HEK293 (cell line): ENCODE results near the gene ZFHX3.

Experiments used
- CTCF ChIA-PET: fragments of 350-600 bp; formaldehyde crosslinking; extraction: SDS; loops from one replicate; lab custom pipeline; 2021; ENCODE audit warnings: antibody characterized with exemption; lab: Yijun Ruan, JAX
- POLR2A ChIA-PET: fragments of 300-600 bp; formaldehyde crosslinking; extraction: SDS; loops from one replicate; lab custom pipeline; 2020; ENCODE audit warnings: antibody characterized with exemption, inconsistent platforms; lab: Yijun Ruan, JAX
- H3K27ac ChIP-seq: fragments of 200-500 bp; sonication (Bioruptor generic); 2 replicates; pipeline ENCODE4 v1.5.1; 2014; ENCODE audit warnings: low read depth, low read length, control low read depth, inconsistent platforms; ENCODE audit errors: extremely low read depth
- H3K36me3 ChIP-seq, 2 experiments: fragments of 200-500 bp in 1 of 2; sonication (Bioruptor generic) in 1 of 2; 1 replicate in 1 of 2; 2 replicates in 1 of 2; pipeline ENCODE4 v1.5.1; 2014 to 2017; ENCODE audit warnings: inconsistent platforms in 2 of 2, low read length in 2 of 2; ENCODE audit not compliant: control insufficient read depth in 2 of 2, insufficient read depth in 1 of 2
- H3K4me1 ChIP-seq: fragments of 200-500 bp; sonication (Bioruptor generic); 2 replicates; pipeline ENCODE4 v1.5.1; 2014; ENCODE audit warnings: mild to moderate bottlenecking, low read length, inconsistent platforms; ENCODE audit not compliant: control insufficient read depth, insufficient read depth
- H3K4me3 ChIP-seq: 2 replicates; pipeline ENCODE4 v1.5.1; 2011; ENCODE audit warnings: low read depth, mild to moderate bottlenecking, control low read depth, low read length, moderate library complexity
- H3K9me3 ChIP-seq: fragments of 200-500 bp; sonication (Bioruptor generic); 2 replicates; pipeline ENCODE4 v1.5.1; 2014; ENCODE audit warnings: low read depth, low read length, inconsistent platforms; ENCODE audit not compliant: control insufficient read depth, insufficient read depth
- AEBP2 ChIP-seq: fragments of 450-650 bp; formaldehyde crosslinking; IDR thresholded peaks from 2 replicates; pipeline ENCODE4 v1.5.1; 2016; ENCODE audit warnings: missing biosample characterization, missing genetic modification characterization, borderline replicate concordance
- ATF2 ChIP-seq: fragments of 450-650 bp; formaldehyde crosslinking; IDR thresholded peaks from 2 replicates; pipeline ENCODE4 v1.5.1; 2016; ENCODE audit warnings: missing biosample characterization, missing genetic modification characterization, low read depth
- FEZF1 ChIP-seq: fragments of 450-650 bp; formaldehyde crosslinking; IDR thresholded peaks from 2 replicates; pipeline ENCODE4 v1.5.1; 2016; ENCODE audit warnings: missing biosample characterization, missing genetic modification characterization
- GLI4 ChIP-seq: fragments of 450-650 bp; formaldehyde crosslinking; IDR thresholded peaks from 2 replicates; pipeline ENCODE4 v1.5.1; 2016; ENCODE audit warnings: missing biosample characterization, missing genetic modification characterization
- PRDM2 ChIP-seq: fragments of 450-650 bp; formaldehyde crosslinking; IDR thresholded peaks from 2 replicates; pipeline ENCODE4 v1.5.1; 2016; ENCODE audit warnings: missing biosample characterization, missing genetic modification characterization, borderline replicate concordance
- TCF7L2 ChIP-seq: IDR thresholded peaks from 2 replicates; pipeline ENCODE4 v1.6.1; 2011; ENCODE audit warnings: low read depth, mild to moderate bottlenecking, inconsistent platforms, low read length, moderate library complexity, borderline replicate concordance
- WT1 ChIP-seq: fragments of 450-650 bp; formaldehyde crosslinking; IDR thresholded peaks from 2 replicates; pipeline ENCODE4 v1.5.1; 2016; ENCODE audit warnings: missing biosample characterization, missing genetic modification characterization
- ZNF140 ChIP-seq: fragments of 450-650 bp; formaldehyde crosslinking; IDR thresholded peaks from 2 replicates; pipeline ENCODE4 v1.5.1; 2016; ENCODE audit warnings: missing biosample characterization, missing genetic modification characterization
- ZNF174 ChIP-seq: fragments of 450-650 bp; formaldehyde crosslinking; IDR thresholded peaks from 2 replicates; pipeline ENCODE4 v1.5.0; 2017; ENCODE audit warnings: missing biosample characterization, mild to moderate bottlenecking, missing genetic modification characterization
- ZNF2 ChIP-seq: fragments of 450-650 bp; formaldehyde crosslinking; IDR thresholded peaks from 2 replicates; pipeline ENCODE4 v1.5.1; 2016; ENCODE audit warnings: missing biosample characterization, missing genetic modification characterization
- ZNF214 ChIP-seq: fragments of 450-650 bp; formaldehyde crosslinking; IDR thresholded peaks from 2 replicates; pipeline ENCODE4 v1.5.1; 2017; ENCODE audit warnings: missing biosample characterization, mild to moderate bottlenecking, missing genetic modification characterization, borderline replicate concordance
- ZNF449 ChIP-seq: fragments of 450-650 bp; formaldehyde crosslinking; IDR thresholded peaks from 2 replicates; pipeline ENCODE4 v1.5.1; 2017; ENCODE audit warnings: missing biosample characterization, mild to moderate bottlenecking, missing genetic modification characterization, moderate library complexity
- ZNF473 ChIP-seq: fragments of 450-650 bp; formaldehyde crosslinking; IDR thresholded peaks from 2 replicates; pipeline ENCODE4 v1.5.1; 2017; ENCODE audit warnings: missing biosample characterization, missing genetic modification characterization
- ZNF521 ChIP-seq: fragments of 450-650 bp; formaldehyde crosslinking; IDR thresholded peaks from 2 replicates; pipeline ENCODE4 v1.5.1; 2017; ENCODE audit warnings: missing biosample characterization, mild to moderate bottlenecking, missing genetic modification characterization
- ZNF596 ChIP-seq: fragments of 450-650 bp; IDR thresholded peaks from 2 replicates; pipeline ENCODE4 v1.5.0; 2018; ENCODE audit warnings: missing biosample characterization, mild to moderate bottlenecking, missing genetic modification characterization, moderate library complexity
- ZNF626 ChIP-seq: fragments of 450-650 bp; sonication (Bioruptor Pico); formaldehyde crosslinking; IDR thresholded peaks from 2 replicates; pipeline ENCODE4 v1.5.1; 2018; ENCODE audit warnings: missing biosample characterization, missing genetic modification characterization, inconsistent platforms
- ZNF707 ChIP-seq: fragments of 450-650 bp; formaldehyde crosslinking; IDR thresholded peaks from 2 replicates; pipeline ENCODE4 v1.5.1; 2016; ENCODE audit warnings: missing biosample characterization, missing genetic modification characterization
- ZNF768 ChIP-seq: fragments of 450-650 bp; formaldehyde crosslinking; IDR thresholded peaks from 2 replicates; pipeline ENCODE4 v1.5.1; 2018; ENCODE audit warnings: missing biosample characterization, mild to moderate bottlenecking, missing genetic modification characterization

The ZFHX3 gene

GRCh38 chr16:72962347-72962746 is 85.6 kb downstream of the ZFHX3 start:
- Histone ChIP-seq H3K4me1 (no peaks in the 10 kb centered on the region; the same call in 1 of the 2 replicates), H3K4me3 (no peak overlapping the region), H3K36me3 (peaks cover 0 to 24% of the 10 kb centered on the region in 2 experiments; a peak in 1 of 3 replicates), H3K27ac (no peak overlapping the region), H3K9me3 (no peaks in the 10 kb centered on the region)
- CTCF ChIA-PET, result interaction anchor here (1.1 to 2.1 kb wide), 3 partner anchors 10 to 130 kb away, joined by 4 to 14 read pairs (median 11); no protein-coding TSS in a partner anchor
- POLR2A ChIA-PET, result no interaction called here
- TF ChIP-seq TCF7L2, result no peak
- TF ChIP-seq, all 188 proteins: peak for 0

- Histone ChIP-seq H3K9me3 (no peaks in the 10 kb centered on the region), H3K36me3 (peaks cover 0 to 27% of the 10 kb centered on the region in 2 experiments; a peak in 1 of 3 replicates), H3K4me1 (no peaks in the 10 kb centered on the region; the same call in 1 of the 2 replicates), H3K4me3 (no peak overlapping the region), H3K27ac (no peak overlapping the region)
- POLR2A ChIA-PET, result no interaction called here
- no peak for TF ChIP-seq ZNF596 (tag by site-specific recombination)
- TF ChIP-seq ZNF174 (tag by site-specific recombination), result no peak
- TF ChIP-seq FEZF1, result no peak
- TF ChIP-seq ZNF449 (tag by site-specific recombination), result no peak
- no peak for TF ChIP-seq ZNF473 (tag by site-specific recombination)
- TF ChIP-seq ZNF707, result no peak
- no peak for TF ChIP-seq ZNF626 (tag by site-specific recombination)
- TF ChIP-seq WT1 (tag by site-specific recombination), result no peak
- no peak for TF ChIP-seq AEBP2 (tag by site-specific recombination)
- TF ChIP-seq ATF2, result no peak
- TF ChIP-seq ZNF768 (tag by site-specific recombination), result no peak
- no peak for TF ChIP-seq GLI4 (tag by site-specific recombination)
- CTCF ChIA-PET, result interaction anchor here (0.7 to 2.1 kb wide), 6 partner anchors 9 to 210 kb away, joined by 3 to 14 read pairs (median 5); no protein-coding TSS in a partner anchor
Measured at GRCh38 chr16:72961863-72962262, 86.1 kb downstream of the ZFHX3 start.

- Histone ChIP-seq H3K27ac (no peak overlapping the region), H3K36me3 (peaks cover 0 to 27% of the 10 kb centered on the region in 2 experiments; a peak in 1 of 3 replicates), H3K9me3 (no peaks in the 10 kb centered on the region), H3K4me3 (no peak overlapping the region), H3K4me1 (no peaks in the 10 kb centered on the region; the same call in 1 of the 2 replicates)
- POLR2A ChIA-PET, result no interaction called here
- CTCF ChIA-PET, result interaction anchor here (0.5 to 2.1 kb wide), 8 partner anchors 8 to 210 kb away, joined by 3 to 14 read pairs (median 4); no protein-coding TSS in a partner anchor
- 0 out of 2 replicates have a peak, but pooled peaks have one; percentile 31 for TF ChIP-seq ZNF2 (tag by site-specific recombination)
- TF ChIP-seq PRDM2, result no peak
- TF ChIP-seq ZNF521 (tag by site-specific recombination), result no peak
- no peak for TF ChIP-seq ZNF214 (tag by site-specific recombination)
- TF ChIP-seq ZNF140 (tag by site-specific recombination), result no peak
Measured at GRCh38 chr16:72961115-72961832, 86.7 kb downstream of the ZFHX3 start.
